ENCODE results near the gene NBEAL2.

Gene NBEAL2

DNA sequence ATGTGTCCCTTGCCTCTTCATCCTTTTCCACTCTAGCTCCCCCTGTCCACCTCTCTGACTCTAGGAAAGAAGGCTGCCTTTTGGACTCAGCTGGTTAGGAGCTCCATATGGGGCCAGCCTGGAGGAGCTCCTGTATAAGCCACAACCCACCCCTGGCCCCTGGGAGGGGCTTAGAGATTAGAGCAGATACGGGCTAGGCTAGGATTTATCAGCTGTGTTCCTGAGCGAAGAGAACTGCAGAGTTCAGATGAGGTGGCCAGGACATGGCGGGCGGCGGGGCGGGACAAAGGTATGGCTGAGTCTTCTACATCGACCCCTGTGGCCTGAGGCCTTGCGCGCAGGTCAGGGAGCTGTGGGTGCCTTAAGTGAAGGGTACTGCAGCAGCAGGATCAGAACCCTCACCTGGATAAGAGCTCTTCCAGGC lies 7.9 kb downstream of the NBEAL2 start:
- DNase-seq = no peak

DNA sequence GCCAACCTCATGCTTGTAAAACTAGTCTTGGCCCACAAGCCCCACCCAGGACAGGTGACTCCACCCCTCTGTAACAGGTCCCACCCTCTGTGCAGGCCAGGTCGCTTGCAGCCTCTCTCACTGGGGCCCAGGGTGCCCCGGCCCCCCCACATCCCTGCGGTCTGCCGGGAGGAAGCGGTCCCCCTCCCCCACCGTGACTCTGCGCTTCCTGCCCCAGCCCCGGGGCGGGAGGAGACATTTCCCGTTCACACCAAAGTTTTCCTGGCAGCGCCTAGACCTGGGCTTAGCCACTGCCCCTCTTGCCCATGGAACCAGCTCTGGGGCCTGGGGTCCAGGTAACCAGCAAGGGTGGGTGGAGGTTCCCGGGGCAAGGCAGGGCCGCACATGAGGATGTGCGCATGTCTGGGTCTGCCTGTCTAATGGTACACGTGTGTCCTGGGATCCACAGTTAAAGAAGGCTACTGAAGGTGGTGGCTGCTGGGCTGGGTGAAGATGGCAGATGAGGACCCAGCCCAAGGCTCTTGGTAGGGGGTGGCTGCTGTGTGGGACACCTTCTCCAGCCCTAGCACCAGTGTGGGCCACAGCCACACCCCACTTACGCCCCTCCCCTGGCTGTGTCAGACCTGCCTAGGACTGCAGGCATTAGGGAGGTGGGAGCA lies 8.4 kb downstream of the NBEAL2 start:
- peak; percentile 72 for DNase-seq

DNA sequence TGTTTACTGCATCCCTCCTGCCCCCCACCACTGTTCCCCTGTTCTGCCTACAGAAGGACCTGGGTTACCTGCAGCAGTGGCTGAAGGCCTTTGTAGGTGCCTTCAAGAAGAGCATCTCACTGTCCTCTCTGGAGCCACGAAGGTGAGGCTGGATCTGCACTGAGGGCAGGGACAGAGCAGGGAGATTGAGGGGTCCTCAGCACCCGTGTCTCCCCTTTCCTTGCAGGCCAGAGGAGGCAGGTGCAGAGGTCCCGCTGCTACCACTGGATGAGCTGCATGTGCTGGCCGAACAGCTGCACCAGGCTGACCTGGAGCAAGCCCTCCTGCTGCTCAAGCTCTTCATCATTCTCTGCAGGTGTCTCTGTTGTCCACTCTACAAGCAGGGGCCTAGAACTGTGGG lies 9.2 kb downstream of the NBEAL2 start:
- DNase-seq = no peak

DNA sequence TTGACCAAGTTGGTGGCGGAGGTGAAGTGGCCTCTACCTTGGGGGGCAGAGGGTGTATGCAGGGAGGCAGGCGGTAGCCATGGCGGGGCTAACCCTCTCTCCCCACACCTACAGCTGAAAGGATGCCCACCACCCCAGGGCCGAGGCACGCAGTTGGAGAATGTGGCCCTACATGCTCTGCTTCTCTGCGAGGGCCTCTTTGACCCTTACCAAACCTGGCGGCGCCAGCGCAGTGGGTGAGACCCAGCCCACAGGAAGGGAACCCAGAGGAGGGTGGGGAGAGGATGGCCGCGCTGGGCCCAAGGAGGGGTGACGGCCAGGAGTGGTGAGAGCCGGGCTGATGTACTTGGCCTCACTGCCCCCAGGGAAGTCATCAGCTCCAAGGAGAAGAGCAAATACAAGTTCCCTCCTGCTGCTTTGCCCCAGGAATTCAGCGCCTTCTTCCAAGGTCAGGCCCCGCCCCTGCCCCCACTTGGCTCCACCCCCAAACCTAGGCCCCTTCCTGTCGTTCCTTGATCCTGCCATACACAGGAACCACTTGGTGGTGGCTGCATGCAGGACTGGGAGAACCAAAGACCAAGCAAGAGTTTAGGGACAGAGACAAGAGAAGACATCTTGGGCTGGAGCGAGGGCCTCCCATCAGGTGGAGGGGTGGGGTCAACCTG lies 9.8 kb downstream of the NBEAL2 start:
- DNase-seq = no peak

DNA sequence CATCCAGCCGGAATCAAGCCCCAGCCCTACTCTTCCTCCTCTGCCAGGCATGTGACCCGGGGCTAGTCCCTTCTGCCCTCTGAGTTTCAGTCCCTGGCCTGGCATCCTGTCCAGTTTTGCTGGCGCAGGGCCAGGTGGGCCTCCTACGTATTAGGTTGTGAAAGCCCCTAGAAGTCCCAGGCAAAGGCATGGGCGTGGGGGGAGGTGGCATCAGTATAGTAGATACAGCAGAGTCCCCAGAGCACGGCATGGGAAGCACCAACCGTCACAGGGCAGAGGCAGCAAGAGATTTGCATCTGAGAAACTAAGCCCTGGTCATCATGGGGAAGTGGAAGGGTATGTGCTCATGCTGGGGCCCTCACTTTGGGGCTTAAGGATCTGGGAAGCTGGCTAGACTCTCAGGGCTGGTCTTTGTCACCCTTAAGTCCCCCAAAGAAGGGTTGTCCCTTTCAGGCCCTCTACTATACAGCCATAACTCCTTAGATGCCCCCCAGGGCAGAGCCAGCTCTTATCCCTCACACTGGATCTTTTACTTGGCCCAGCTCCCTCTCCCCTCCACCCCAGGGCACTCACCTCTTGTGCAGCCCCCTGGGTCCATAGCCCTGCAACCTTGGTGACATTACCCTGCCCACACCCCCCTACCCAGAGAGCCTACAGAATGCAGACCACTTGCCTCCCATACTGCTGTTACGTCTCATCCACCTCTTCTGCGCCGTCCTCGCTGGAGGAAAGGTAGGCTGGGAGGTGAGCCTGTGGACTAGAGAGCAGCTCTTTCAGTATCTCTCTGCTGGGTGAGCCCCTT lies 11.3 kb downstream of the NBEAL2 start:
- DNase-seq = no peak

DNA sequence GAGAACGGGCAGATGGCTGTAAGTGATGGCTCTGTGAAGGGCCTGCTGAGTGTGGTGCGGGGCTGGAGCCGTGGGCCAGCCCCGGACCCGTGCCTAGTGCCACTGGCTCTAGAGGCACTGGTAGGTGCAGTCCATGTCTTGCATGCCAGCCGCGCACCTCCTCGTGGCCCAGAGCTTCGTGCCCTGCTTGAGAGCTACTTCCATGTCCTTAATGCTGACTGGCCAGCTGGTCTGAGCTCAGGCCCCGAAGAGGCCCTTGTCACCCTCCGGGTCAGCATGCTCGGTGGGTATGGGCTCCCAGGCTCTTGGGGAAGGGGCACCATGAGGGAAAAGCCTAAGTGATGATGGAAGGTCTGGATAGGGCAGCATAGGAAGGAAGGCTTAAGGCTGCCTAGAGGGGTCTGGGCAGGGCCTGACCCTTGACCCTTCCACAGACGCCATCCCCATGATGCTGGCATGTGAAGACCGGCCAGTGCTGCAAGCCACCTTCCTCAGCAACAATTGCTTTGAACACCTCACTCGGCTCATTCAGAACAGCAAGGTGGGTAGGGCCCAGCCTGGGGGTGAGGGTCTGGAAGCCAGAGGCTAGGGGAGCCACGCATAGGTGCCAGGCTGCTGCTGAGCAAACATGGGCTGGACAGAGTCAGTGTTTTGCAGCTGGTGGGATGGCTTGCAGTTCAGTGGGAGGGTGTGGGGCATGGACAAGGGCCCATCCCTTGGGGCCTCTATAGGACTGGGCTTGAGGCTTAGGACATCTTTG lies 12.1 kb downstream of the NBEAL2 start:
- DNase-seq = no peak

DNA sequence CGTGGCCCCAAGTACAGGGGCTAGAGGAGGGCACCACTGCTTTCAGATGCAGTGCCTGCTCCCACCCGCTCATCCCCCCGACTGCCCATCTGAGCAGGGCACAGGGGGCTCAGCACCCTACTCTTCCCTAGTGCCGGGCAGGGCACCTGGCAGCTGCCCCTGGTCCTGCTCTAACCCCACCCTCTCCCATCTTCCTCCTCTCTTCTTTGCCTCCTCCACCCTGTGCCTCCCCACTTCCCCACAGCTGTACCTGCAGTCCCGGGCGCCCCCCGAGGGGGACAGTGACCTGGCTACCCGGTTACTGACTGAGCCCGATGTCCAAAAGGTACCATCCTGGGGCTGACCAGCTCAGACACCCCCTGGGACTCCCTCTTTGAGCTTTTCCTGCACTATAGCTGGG lies 12.8 kb downstream of the NBEAL2 start:
- DNase-seq = no peak

DNA sequence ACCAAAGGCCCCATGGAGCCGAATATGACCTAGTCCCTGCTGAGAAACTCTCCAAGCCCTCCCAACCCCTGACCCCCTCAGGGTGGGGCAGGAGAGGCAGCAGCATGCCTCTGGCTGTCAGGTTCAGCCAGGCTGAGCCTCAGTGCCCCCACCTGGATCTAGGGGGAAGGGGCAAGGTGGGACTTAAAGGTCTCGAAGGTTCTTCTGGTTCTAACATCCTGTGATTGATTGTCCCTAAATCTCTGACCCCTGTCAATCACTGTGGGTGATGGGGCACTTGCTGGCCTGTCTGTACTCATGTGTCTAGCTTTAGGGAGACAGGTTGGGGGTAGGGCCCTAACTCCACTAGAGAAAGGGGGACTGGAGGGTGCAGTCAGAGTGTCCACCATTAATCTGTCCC lies 13.8 kb downstream of the NBEAL2 start:
- DNase-seq = no peak

DNA sequence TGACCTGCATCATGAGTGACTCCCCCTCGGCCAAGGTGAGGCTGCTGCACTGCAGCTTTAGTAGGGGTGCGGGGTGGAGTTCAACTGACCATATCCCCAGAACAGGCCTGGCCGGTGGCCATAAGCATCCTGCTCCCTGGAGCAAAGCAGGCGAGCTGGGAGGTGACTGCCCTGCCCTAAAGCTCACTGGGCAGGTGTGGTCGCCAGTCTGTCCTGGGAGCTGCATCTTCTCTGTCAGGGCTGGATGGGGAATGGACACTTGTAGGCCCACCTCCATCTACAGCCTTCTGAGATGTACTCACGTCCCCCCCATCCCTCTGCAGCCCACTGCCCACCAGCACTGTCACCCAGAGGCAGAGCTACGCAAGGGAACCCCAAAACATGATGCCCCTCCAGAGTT lies 14.5 kb downstream of the NBEAL2 start:
- no peak for DNase-seq

DNA sequence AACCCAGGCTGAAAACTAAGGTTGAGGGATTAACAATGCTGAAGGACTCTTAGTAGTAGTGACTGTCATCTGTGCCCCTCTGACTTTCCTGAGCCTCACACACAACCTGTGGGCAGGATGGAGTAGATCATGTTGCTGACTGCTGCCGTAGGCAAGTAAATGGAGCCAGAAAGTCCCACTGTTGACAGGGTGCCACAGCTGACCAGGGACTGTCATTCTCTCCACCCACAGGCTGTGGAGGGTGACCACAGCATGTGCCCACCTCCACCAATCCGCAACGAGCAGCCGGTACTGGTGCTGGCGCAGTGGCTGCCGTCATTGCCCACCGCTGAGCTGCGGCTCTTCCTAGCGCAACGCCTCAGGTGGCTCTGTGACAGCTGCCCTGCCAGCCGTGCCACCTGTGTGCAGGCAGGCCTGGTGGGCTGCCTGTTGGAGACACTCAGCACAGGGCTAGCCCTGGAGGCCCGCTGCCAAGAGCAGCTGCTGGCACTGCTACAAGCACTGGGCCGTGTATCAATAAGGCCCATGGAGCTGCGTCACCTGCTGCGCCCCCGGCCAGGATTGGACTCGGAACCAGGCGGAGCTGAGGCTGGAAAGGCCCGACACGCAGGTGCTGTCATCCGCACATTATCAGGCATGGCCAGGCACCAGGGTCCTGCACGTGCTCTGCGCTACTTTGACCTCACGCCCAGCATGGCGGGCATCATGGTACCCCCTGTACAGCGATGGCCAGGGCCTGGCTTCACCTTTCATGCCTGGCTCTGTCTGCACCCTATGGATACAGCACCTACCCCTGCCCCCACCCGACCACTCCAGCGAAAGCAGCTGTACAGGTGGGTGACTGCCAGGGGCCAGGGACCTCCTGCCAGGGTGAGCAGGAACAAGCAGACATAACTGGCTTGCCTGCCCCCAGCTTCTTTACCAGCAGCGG lies 15.6 kb downstream of the NBEAL2 start:
- no peak for DNase-seq

DNA sequence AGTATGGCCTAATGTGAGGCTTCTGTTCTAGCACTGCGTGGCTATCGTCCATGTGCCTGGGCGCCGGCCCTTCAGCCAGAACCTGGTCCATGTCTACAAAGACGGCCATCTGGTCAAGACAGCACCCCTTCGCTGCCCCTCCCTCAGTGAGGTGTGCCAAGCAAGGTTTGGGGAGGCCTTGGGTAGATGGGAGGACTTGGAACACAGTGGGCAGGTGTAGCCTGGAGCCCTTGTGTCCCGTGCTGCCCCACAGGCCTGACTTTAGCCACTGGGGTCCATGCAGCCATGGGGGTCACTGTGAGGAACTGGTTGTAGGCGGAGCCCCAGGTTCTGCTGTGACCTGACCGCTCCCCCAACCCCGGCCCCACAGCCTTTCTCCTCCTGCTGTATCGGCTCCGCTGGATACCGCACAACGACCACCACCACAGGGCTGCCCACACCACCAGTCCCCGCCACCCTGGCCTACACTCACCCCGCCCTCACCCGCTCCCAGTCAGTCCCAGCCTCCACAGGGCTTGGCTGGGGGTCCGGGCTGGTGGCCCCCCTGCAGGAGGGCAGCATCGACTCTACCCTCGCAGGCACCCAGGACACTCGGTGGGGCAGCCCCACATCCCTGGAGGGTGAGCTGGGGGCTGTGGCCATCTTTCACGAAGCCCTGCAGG lies 16.6 kb downstream of the NBEAL2 start:
- no peak for DNase-seq

DNA sequence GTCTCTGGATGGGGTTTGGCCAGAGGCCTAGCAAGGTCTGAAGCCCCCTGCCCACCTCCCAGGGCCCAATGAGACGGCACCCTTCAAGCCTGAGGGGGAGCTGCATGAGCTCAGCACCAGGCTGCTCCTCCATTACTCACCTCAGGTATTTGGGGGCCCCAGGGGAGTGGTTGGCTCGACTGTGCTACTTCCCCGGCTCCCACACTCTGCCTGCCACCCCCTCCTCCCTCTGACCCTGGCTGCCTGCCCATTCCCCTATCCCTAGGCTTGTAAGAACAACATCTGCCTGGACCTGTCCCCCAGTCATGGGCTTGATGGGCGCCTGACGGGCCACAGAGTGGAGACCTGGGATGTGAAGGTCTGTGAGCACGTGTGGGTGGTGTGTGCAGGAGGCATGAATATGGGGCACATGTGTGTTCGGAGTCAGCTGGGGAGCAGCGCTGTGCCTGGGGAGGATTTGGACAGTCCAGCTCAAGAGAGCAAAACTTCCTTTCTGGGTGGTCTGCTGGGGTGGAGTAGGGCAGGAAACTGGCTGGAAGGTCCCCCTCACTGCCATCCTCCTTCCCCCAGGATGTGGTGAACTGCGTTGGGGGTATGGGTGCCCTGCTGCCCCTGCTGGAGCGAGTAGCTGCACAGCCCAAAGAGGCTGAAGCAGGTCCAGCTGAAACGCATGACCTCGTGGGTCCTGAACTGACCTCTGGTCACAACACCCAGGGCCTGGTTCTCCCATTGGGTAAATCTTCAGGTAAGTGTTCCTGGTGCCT lies 17.4 kb downstream of the NBEAL2 start:
- DNase-seq = no peak

DNA sequence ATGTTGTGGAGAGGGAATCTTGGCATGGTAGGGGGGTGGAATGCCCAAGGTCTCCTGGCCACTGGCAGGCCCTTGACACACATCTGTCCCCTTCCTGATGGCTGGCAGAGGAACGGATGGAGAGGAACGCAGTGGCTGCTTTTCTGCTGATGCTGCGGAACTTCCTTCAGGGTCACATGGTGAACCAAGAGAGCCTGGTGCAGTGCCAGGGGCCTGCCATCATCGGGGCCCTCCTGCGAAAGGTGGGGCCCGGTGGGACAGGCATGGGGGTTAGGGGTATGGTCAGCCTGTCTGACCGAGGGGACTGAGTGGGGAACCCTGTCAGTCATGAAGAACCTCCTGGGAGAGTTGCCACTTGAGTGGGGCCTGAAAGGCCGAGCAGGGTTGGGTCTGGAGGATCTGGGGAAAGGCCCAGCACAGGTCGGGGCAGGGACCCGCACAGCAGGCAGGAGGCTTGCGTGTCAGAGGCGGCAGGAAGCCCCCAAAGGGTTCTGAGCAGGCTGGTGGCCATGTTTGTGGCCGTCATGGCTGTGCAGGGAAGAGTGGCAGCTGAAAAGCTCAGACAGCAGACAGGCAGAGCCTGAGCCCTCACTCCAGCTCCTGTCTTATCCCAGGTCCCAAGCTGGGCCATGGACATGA lies 18.1 kb downstream of the NBEAL2 start:
- DNase-seq = no peak

DNA sequence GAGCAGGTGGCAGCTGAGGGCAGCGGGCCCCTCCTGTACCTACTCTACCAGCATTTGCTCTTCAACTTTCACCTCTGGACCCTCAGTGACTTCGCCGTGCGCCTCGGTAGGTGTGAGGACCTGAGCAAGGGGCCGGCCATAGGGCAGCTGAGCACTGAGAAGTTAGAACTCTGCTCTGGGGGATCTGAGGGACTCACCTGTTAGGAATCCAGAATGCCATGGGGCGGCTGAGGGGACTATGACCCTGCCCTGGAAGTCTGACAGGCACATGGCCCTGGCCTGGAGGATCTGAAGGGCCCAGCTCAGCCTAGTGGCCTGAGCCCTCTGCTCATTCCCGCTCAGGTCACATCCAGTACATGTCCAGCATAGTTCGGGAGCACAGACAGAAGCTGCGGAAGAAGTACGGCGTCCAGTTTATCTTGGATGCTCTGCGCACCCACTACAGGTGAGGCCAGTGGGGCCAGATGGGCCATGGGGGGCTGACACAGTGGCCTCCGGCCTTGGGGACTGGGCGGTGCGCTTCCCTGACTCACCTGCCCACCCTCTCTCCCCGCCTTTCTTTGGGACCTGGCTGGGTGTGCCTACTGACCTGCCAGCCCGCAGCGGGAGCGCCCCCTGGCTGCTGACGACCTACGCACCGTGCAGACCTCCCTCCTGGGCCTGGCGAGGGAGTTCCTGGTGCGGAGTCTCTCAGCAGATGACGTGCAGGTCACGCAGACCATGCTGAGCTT lies 18.8 kb downstream of the NBEAL2 start:
- peak; percentile 61 for DNase-seq

DNA sequence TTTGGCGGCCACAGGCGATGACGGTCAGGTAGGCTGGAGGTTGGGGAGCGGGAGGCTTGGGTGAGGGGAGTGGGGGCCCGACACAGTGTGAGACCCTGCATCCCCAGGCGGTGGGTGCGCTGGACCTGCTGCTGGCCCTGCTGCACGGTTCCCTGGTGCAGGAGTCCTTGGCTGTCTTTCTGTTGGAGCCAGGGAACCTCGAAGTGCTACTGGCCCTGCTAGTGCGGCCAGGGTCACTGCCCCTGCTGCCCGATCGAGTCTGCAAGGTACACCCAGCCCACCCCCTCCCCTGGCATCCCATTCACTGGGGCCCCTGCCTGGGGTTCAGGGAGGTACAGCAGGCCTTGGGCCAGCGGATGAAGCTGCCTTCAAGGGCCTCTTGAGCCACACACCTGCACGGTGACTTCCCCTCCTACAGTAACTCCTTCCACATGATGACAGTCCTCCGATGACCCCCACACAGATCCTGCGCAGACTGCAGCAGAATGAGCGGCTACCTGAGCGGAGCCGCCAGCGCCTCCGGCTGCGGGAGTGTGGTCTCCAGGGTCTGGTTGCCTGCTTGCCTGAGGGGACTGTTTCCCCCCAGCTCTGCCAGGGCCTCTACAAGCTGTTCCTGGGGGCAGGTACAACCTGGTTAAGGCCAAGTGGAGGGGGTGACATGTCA lies 19.5 kb downstream of the NBEAL2 start:
- DNase-seq = no peak

DNA sequence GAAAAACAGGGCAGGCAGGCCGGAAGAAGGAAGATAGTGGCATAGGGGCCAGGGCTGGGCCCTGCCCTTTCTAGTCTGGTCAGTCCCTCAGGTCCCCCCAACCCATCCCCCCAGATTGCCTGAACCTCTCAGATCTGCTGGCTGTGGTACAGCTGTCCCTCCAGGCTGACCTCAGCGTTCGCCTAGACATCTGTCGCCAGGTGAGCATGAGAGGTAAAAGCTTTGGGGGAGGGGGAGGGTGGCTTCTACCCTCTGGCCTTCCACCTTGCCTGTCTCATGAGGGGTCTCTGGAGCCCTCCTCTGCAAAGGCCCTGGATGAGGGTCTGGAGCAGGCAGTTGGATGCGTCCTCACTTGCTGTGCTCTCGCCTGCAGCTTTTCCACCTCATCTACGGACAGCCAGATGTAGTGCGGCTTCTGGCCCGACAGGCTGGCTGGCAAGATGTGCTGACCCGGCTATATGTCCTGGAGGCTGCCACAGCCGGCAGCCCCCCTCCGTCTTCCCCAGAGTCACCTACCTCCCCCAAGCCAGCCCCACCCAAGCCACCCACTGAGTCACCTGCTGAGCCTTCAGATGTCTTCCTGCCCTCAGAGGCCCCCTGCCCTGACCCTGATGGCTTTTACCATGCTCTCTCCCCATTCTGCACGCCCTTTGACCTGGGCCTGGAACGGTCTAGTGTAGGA lies 20.2 kb downstream of the NBEAL2 start:
- DNase-seq = no peak

DNA sequence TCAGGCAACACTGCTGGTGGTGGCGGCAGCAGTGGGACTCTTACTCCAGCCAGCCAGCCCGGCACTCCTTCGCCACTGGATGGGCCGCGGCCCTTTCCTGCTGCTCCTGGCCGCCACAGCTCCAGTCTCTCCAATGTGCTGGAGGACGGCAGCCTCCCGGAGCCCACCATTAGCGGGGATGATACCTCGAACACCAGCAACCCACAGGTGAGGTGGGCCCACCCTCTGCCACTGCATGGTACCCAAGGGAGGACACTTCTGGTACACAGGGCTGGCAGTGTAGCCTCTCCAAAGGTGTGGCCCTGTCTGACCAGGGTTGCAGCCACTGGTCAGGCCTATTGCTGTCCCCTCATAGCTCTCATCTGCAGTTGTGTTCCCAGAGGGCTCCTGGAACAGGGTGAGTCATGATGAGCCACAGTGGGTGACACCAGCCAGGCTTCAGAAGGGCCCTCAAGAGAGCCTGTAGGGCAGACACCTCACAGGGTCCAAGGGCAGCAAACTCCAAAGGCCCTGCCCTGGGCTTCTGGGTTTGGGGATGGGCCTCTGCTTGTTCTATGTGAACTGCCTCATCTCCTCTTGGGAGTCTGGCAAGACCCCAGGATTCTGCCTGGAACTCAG lies 20.8 kb downstream of the NBEAL2 start:
- no peak for DNase-seq
